H1 (cell line): ENCODE measurements around the gene BRD3OS. TPM values are rescaled to one million over a fixed set of nuclear protein-coding genes. Genes with fewer than 3 reads are reported as not detected.

Experiments
- CTCF ChIA-PET: fragments of 300-600 bp; sonication (Branson Sonifier 250); formaldehyde crosslinking; loops from one replicate; lab custom pipeline; 2021; ENCODE audit not compliant: partially characterized antibody; lab: Charles Lee
- POLR2A ChIA-PET: fragments of 300-600 bp; sonication (Branson Sonifier 250); formaldehyde crosslinking; loops from one replicate; lab custom pipeline; 2021; ENCODE audit warnings: inconsistent platforms; ENCODE audit not compliant: partially characterized antibody; lab: Charles Lee
- DNase-seq, 2 experiments: peaks; one replicate each; pipeline versions ENCODE4 v3.0.0 to v3.0.0-alpha.2; 2010 to 2022; ENCODE audit warnings: low spot score in 2 of 2, low read depth in 1 of 2, mixed read lengths in 1 of 2
- FAIRE-seq: peaks from 2 replicates; lab custom pipeline; 2011; peaks lifted over from hg19 to GRCh38; lab: Jason Lieb, UNC
- H2AFZ ChIP-seq: 2 replicates; pipeline ENCODE4 v1.8.1; 2012; ENCODE audit warnings: low read length, inconsistent platforms
- H2AK5ac ChIP-seq: 2 replicates; pipeline ENCODE4 v1.6.1; 2013; ENCODE audit warnings: low read depth, low read length
- H2BK120ac ChIP-seq: replicated peaks from 2 replicates; pipeline ENCODE3; 2013; ENCODE audit warnings: low read depth, low read length, inconsistent platforms
- H2BK12ac ChIP-seq: 2 replicates; pipeline ENCODE4 v1.6.1; 2013; ENCODE audit warnings: low read depth, low read length
- H2BK15ac ChIP-seq: 2 replicates; pipeline ENCODE4 v1.6.1; 2013; ENCODE audit warnings: low read length
- H2BK20ac ChIP-seq: 2 replicates; pipeline ENCODE4 v1.6.1; 2013; ENCODE audit warnings: low read length
- H2BK5ac ChIP-seq: 2 replicates; pipeline ENCODE4 v1.6.1; 2013; ENCODE audit warnings: low read depth, low read length
- H3K14ac ChIP-seq: 2 replicates; pipeline ENCODE4 v1.6.1; 2013; ENCODE audit warnings: inconsistent platforms; ENCODE audit not compliant: insufficient read length
- H3K18ac ChIP-seq: 2 replicates; pipeline ENCODE4 v1.6.1; 2013; ENCODE audit warnings: low read length; ENCODE audit errors: extremely low read depth
- H3K23ac ChIP-seq: 2 replicates; pipeline ENCODE4 v1.6.1; 2013; ENCODE audit warnings: inconsistent platforms; ENCODE audit not compliant: insufficient read length
- H3K23me2 ChIP-seq: 2 replicates; pipeline ENCODE4 v1.6.1; 2013; ENCODE audit warnings: low read depth, low read length
- H3K27ac ChIP-seq: 2 replicates; pipeline ENCODE4 v1.6.1; 2011; ENCODE audit warnings: low read depth, low read length, inconsistent platforms
- H3K27me3 ChIP-seq, 4 experiments: replicated peaks in 1 of 4; 1 replicate in 1 of 4; 2 replicates in 3 of 4; pipeline versions ENCODE4 v1.6.1 to v1.8.1; 2011 to 2013; ENCODE audit warnings: low read length in 3 of 4, mild to moderate bottlenecking in 3 of 4, inconsistent platforms in 2 of 4, mixed read lengths in 2 of 4, moderate library complexity in 1 of 4; ENCODE audit not compliant: control insufficient read depth in 3 of 4, insufficient read depth in 3 of 4; ENCODE audit errors: extremely low read depth in 1 of 4
- H3K36me3 ChIP-seq, 4 experiments: 2 replicates each; pipeline versions ENCODE4 v1.6.1 to v1.8.1; 2011 to 2013; ENCODE audit warnings: mild to moderate bottlenecking in 4 of 4, low read length in 3 of 4, moderate library complexity in 2 of 4, control low read depth in 1 of 4, inconsistent platforms in 1 of 4; ENCODE audit not compliant: insufficient read depth in 4 of 4, control insufficient read depth in 2 of 4
- H3K4ac ChIP-seq: replicated peaks from 2 replicates; pipeline ENCODE3; 2013; ENCODE audit warnings: low read length, low read depth, mixed read lengths, inconsistent platforms; ENCODE audit not compliant: insufficient read length
- H3K4me1 ChIP-seq, 4 experiments: replicated peaks in 1 of 4; 1 replicate in 1 of 4; 2 replicates in 3 of 4; pipeline versions ENCODE4 v1.6.1 to v1.8.1; 2011 to 2013; ENCODE audit warnings: low read length in 3 of 4, inconsistent platforms in 2 of 4, mixed read lengths in 1 of 4; ENCODE audit not compliant: insufficient read depth in 4 of 4, control insufficient read depth in 3 of 4
- H3K4me2 ChIP-seq, 2 experiments: 2 replicates each; pipeline versions ENCODE4 v1.6.1 to v1.8.1; 2011 to 2013; ENCODE audit warnings: low read depth in 2 of 2, low read length in 2 of 2, control low read depth in 1 of 2, inconsistent platforms in 1 of 2, mild to moderate bottlenecking in 1 of 2; ENCODE audit not compliant: insufficient read depth in 1 of 2
- H3K4me3 ChIP-seq, 4 experiments: fragments of 200-600, 300-600 bp in 1 of 4; sonication (generic), shearing (Covaris generic), sonication (Bioruptor Twin) in 1 of 4; 2 replicates each; pipeline versions ENCODE4 v1.5.1 to v1.8.1; 2011 to 2016; ENCODE audit warnings: low read length in 4 of 4, low read depth in 3 of 4, control low read depth in 2 of 4, inconsistent platforms in 2 of 4, mild to moderate bottlenecking in 2 of 4, mixed read lengths in 1 of 4, moderate library complexity in 1 of 4; ENCODE audit not compliant: insufficient read depth in 2 of 4; ENCODE audit errors: extremely low read depth in 1 of 4
- H3K56ac ChIP-seq: replicated peaks from 2 replicates; pipeline ENCODE3; 2013; ENCODE audit warnings: low read depth, mild to moderate bottlenecking, mixed read lengths, low read length, inconsistent platforms; ENCODE audit not compliant: insufficient read length
- H3K79me1 ChIP-seq: 2 replicates; pipeline ENCODE4 v1.6.1; 2013; ENCODE audit warnings: low read depth, low read length, control low read depth
- H3K79me2 ChIP-seq, 2 experiments: 2 replicates each; pipeline versions ENCODE4 v1.6.1 to v1.8.1; 2012 to 2013; ENCODE audit warnings: low read length in 2 of 2, mild to moderate bottlenecking in 2 of 2, inconsistent platforms in 1 of 2; ENCODE audit not compliant: insufficient read depth in 2 of 2, control insufficient read depth in 1 of 2
- H3K9ac ChIP-seq, 4 experiments: replicated peaks in 1 of 4; 1 replicate in 1 of 4; 2 replicates in 3 of 4; pipeline versions ENCODE4 v1.6.1 to v1.8.1; 2011 to 2013; ENCODE audit warnings: low read depth in 3 of 4, low read length in 3 of 4, control low read depth in 2 of 4, mild to moderate bottlenecking in 2 of 4, moderate library complexity in 2 of 4, inconsistent platforms in 1 of 4; ENCODE audit errors: extremely low read depth in 1 of 4
- H3K9me3 ChIP-seq, 2 experiments: 2 replicates each; pipeline versions ENCODE4 v1.6.1 to v1.8.1; 2012 to 2013; ENCODE audit warnings: mild to moderate bottlenecking in 2 of 2, moderate library complexity in 2 of 2, control low read depth in 1 of 2, inconsistent platforms in 1 of 2, low read depth in 1 of 2, low read length in 1 of 2, mixed read lengths in 1 of 2; ENCODE audit not compliant: insufficient read depth in 2 of 2
- H4K20me1 ChIP-seq, 2 experiments: replicated peaks in 1 of 2; 2 replicates each; pipeline versions ENCODE3 to v1.8.1; 2011 to 2013; ENCODE audit warnings: inconsistent platforms in 2 of 2, low read length in 2 of 2, mild to moderate bottlenecking in 1 of 2; ENCODE audit not compliant: insufficient read depth in 2 of 2, control insufficient read depth in 1 of 2
- H4K5ac ChIP-seq: 2 replicates; pipeline ENCODE4 v1.6.1; 2013; ENCODE audit warnings: low read length, low read depth, mixed read lengths, inconsistent platforms; ENCODE audit not compliant: insufficient read length
- H4K8ac ChIP-seq: 2 replicates; pipeline ENCODE4 v1.8.0; 2013; ENCODE audit warnings: mild to moderate bottlenecking, moderate library complexity, low read length, inconsistent platforms; ENCODE audit not compliant: insufficient read depth; ENCODE audit errors: extremely low read depth
- H4K91ac ChIP-seq: replicated peaks from 2 replicates; pipeline ENCODE3; 2013; ENCODE audit warnings: low read length, mixed read lengths, inconsistent platforms; ENCODE audit not compliant: insufficient read length
- KDM4A ChIP-seq: IDR thresholded peaks from one replicate; pipeline ENCODE4 v1.7.1; 2012; ENCODE audit warnings: low read depth, mild to moderate bottlenecking, moderate library complexity, low read length, inconsistent platforms; ENCODE audit not compliant: severe bottlenecking
- MAFK ChIP-seq: IDR thresholded peaks from 2 replicates; pipeline ENCODE4 v1.6.1; 2012; ENCODE audit warnings: low read depth, mild to moderate bottlenecking, improper control_type of control experiment, low read length
- RAD21 ChIP-seq, 2 experiments: IDR thresholded peaks in 1 of 2; conservative IDR thresholded peaks in 1 of 2; 2 replicates each; pipeline ENCODE4 v1.6.1; 2011; ENCODE audit warnings: low read depth in 2 of 2, low read length in 2 of 2, improper control_type of control experiment in 1 of 2, inconsistent platforms in 1 of 2, mild to moderate bottlenecking in 1 of 2, moderate library complexity in 1 of 2
- RBBP5 ChIP-seq: IDR thresholded peaks from 2 replicates; pipeline ENCODE4 v1.7.1; 2012; ENCODE audit warnings: low read depth, mild to moderate bottlenecking, inconsistent platforms, low read length, moderate library complexity, borderline replicate concordance
- SIN3A ChIP-seq, 2 experiments: IDR thresholded peaks in 1 of 2; conservative IDR thresholded peaks in 1 of 2; 2 replicates each; pipeline ENCODE4 v1.6.1; 2011 to 2012; ENCODE audit warnings: low read length in 2 of 2, improper control_type of control experiment in 1 of 2, low read depth in 1 of 2, mild to moderate bottlenecking in 1 of 2
- SRF ChIP-seq: IDR thresholded peaks from 2 replicates; pipeline ENCODE4 v1.6.1; 2011; ENCODE audit warnings: mild to moderate bottlenecking, low read depth, low read length, moderate library complexity
- WGBS, 2 experiments: shearing (Covaris generic) in 1 of 2; methylation state at CpG; one replicate each; pipeline versions ENCODE4 v1.1.6 to v1.1.7; 2013 to 2015; ENCODE audit warnings: low lambda C conversion rate in 2 of 2, mixed read lengths in 2 of 2, inconsistent platforms in 1 of 2, low coverage in 1 of 2, missing lambda C conversion rate in 1 of 2; ENCODE audit not compliant: insufficient replicate concordance in 2 of 2, insufficient coverage in 1 of 2, insufficient read length in 1 of 2; ENCODE audit errors: extremely low coverage in 1 of 2, missing lambda C conversion rate in 1 of 2; 5-methylcytosine and 5-hydroxymethylcytosine counted together
- polyA plus RNA-seq, 7 experiments: library from polyadenylated mRNA; depleted of rRNA in 3 of 7; stranded (reverse) in 5 of 7; unstranded in 2 of 7; fragments of >200 nt in 5 of 7; fragments of 200-250 nt in 2 of 7; gene quantifications; 1 replicate in 5 of 7; 2 replicates in 1 of 7; 4 replicates in 1 of 7; pipeline versions ENCODE4 v1.2.1 to v1.2.3, GENCODE V29; 2011 to 2013; ENCODE audit warnings: missing spikeins in 2 of 7, mixed read lengths in 2 of 7
- total RNA-seq: library from RNA; stranded (reverse); fragmentation: NEBNext Ultra II Directional; extraction: Animal tissue kit (Norgen Biotek cat#: 25700); gene quantifications from 2 replicates; pipeline ENCODE4 v1.2.1, GENCODE V29; 2021
- TF ChIP-seq, protein P1 (sequence below): IDR thresholded peaks from 2 replicates; pipeline ENCODE4 v1.6.1; 2012; ENCODE audit warnings: inconsistent platforms
- TF ChIP-seq, protein P2 (sequence below): IDR thresholded peaks from 2 replicates; pipeline ENCODE4 v1.6.1; 2012; ENCODE audit warnings: low read length, inconsistent platforms

The BRD3OS gene
- total and polyA plus RNA-seq, 2 of the 8 experiments (the other 6 are each of a cell fraction or from before 2014, with no cell fraction given): 12.7 to 20.2 TPM

DNA sequence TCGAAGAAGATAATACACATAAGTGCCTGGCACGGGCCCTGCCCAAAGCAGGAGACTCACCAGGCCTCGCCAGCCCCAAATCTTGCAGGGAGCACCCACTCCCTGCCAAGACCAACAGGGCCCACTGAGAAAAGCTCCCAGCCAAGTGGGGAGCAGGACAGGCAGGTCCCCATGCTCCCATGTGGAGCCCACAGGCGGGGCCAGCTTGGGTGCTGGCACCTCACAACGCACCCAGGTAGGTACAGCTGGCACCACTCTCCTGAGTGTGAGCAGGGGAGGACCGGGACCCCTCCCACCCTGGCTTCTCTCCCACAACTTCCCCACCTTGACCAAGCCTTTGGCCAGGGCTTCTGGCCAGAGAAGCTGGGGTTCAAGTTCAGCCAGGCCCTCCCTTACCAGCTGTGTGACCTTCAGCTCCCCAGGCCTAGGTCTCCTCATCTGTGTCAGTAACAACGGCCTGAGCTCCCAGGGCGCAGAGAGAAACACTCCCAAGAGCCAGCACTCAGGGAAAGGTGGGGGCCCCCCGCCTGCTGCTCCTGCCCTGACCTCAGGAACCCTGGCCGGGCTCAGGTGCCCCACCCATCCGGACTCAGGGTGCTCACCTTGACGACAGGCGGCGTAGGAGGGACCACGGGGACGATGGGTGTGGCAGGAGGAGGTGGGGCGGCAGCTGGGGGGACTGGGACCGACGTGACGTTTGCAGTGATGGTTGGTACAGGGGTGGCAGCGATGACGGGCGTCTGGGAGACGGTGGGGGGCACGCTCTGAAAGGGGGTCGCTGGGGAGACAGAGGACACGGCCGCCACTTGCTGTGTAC, 24.7 kb downstream of the BRD3OS start:
- FAIRE-seq (no peak), DNase-seq (no peak)
- H3K18ac ChIP-seq: no peak overlapping the region
- peaks cover 11% of the 10 kb centered on the region for H3K79me1 ChIP-seq
- H3K14ac ChIP-seq: no peak overlapping the region
- H3K23me2 ChIP-seq: no peaks in the 10 kb centered on the region
- no peak overlapping the region for H3K27ac ChIP-seq
- ChIA-PET POLR2A (interaction anchor here (0.8 to 1.7 kb wide), 5 partner anchors 11 to 89 kb away, joined by 3 to 9 read pairs (median 3); partner anchors contain the start of gene BRD3), CTCF (interaction anchor here (0.6 to 2.1 kb wide), 4 partner anchors 15 to 632 kb away, joined by 3 to 8 read pairs (median 4); partner anchors contain the start of gene REXO4)
- H3K4me2 ChIP-seq: no peak overlapping the region
- no peak overlapping the region for H2AK5ac ChIP-seq
- no peaks in the 10 kb centered on the region for H3K4me1 ChIP-seq
- H4K8ac ChIP-seq: no peak overlapping the region
- WGBS, 2 experiments: 93% methylated on average over 21 of the region's 28 CpGs; no CpG with 5 or more reads in 1 of the 2 experiments
- peaks cover 0 to 19% of the 10 kb centered on the region in 2 experiments; a peak in 2 of 4 replicates for H3K79me2 ChIP-seq
- H3K36me3 ChIP-seq: peaks cover 25 to 70% (median 66%) of the 10 kb centered on the region in 4 experiments
- H3K9ac ChIP-seq: no peak overlapping the region; a peak in 2 of 7 replicates
- H4K5ac ChIP-seq: no peak overlapping the region
- H4K91ac ChIP-seq: no peak overlapping the region
- no peak overlapping the region for H3K4ac ChIP-seq
- H3K27me3 ChIP-seq: no peaks in the 10 kb centered on the region
- H3K23ac ChIP-seq: no peak overlapping the region
- no peak overlapping the region for H2BK5ac ChIP-seq
- no peaks in the 10 kb centered on the region for H3K9me3 ChIP-seq
- no peak overlapping the region for H2AFZ ChIP-seq
- H2BK20ac ChIP-seq: no peak overlapping the region
- H2BK12ac ChIP-seq: no peak overlapping the region
- peaks cover 15 to 27% of the 10 kb centered on the region in 2 experiments for H4K20me1 ChIP-seq
- H2BK15ac ChIP-seq: no peak overlapping the region
- H3K4me3 ChIP-seq: no peak overlapping the region
- no peak overlapping the region for H3K56ac ChIP-seq
- H2BK120ac ChIP-seq: no peak overlapping the region
- no peak for TF ChIP-seq RAD21 (IDR thresholded peaks at IDR 0.05 in 1 of 2, conservative IDR thresholded peaks at IDR 0.05 in 1 of 2; ENCODE audit: low read depth in 2 of 2, low read length in 2 of 2)
- no peak for TF ChIP-seq MAFK
- TF ChIP-seq, protein P1, sequence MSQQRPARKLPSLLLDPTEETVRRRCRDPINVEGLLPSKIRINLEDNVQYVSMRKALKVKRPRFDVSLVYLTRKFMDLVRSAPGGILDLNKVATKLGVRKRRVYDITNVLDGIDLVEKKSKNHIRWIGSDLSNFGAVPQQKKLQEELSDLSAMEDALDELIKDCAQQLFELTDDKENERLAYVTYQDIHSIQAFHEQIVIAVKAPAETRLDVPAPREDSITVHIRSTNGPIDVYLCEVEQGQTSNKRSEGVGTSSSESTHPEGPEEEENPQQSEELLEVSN: no peak
- TF ChIP-seq SIN3A (conservative IDR thresholded peaks at IDR 0.05 in 1 of 2, IDR thresholded peaks at IDR 0.05 in 1 of 2; ENCODE audit: low read depth in 1 of 2, low read length in 2 of 2): no peak
- no peak for TF ChIP-seq RBBP5
- TF ChIP-seq, protein P2, sequence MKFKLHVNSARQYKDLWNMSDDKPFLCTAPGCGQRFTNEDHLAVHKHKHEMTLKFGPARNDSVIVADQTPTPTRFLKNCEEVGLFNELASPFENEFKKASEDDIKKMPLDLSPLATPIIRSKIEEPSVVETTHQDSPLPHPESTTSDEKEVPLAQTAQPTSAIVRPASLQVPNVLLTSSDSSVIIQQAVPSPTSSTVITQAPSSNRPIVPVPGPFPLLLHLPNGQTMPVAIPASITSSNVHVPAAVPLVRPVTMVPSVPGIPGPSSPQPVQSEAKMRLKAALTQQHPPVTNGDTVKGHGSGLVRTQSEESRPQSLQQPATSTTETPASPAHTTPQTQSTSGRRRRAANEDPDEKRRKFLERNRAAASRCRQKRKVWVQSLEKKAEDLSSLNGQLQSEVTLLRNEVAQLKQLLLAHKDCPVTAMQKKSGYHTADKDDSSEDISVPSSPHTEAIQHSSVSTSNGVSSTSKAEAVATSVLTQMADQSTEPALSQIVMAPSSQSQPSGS: no peak
- no peak for TF ChIP-seq SRF
- no peak for TF ChIP-seq KDM4A
